IPS-15b (cell line): Measurements from ENCODE around the gene MACF1.

ENCODE experiments used
- H3K27me3 ChIP-seq: one replicate; pipeline ENCODE4 v1.6.1; 2013; ENCODE audit warnings: low read length; ENCODE audit not compliant: control insufficient read depth, insufficient read depth
- H3K36me3 ChIP-seq: one replicate; pipeline ENCODE4 v1.6.1; 2013; ENCODE audit warnings: low read length; ENCODE audit not compliant: control insufficient read depth, insufficient read depth
- H3K4me1 ChIP-seq: one replicate; pipeline ENCODE4 v1.6.1; 2013; ENCODE audit warnings: mild to moderate bottlenecking, low read length; ENCODE audit not compliant: control insufficient read depth, insufficient read depth
- H3K4me3 ChIP-seq: one replicate; pipeline ENCODE4 v1.5.1; 2013; ENCODE audit warnings: low read depth, low read length
- H3K9ac ChIP-seq: one replicate; pipeline ENCODE4 v1.6.1; 2013; ENCODE audit warnings: low read depth, mild to moderate bottlenecking, low read length
- H3K9me3 ChIP-seq: one replicate; pipeline ENCODE4 v1.6.1; 2013; ENCODE audit warnings: mild to moderate bottlenecking, low read length; ENCODE audit not compliant: control insufficient read depth, insufficient read depth

The MACF1 gene

GRCh38 chr1:39358491-39358890 is 154.0 kb downstream of the MACF1 start:
- no peaks in the 10 kb centered on the region for H3K4me1 ChIP-seq
- H3K9ac ChIP-seq = no peak overlapping the region
- H3K9me3 ChIP-seq = no peaks in the 10 kb centered on the region
- no peaks in the 10 kb centered on the region for H3K27me3 ChIP-seq
- H3K36me3 ChIP-seq = peaks cover 40% of the 10 kb centered on the region
- H3K4me3 ChIP-seq = no peak overlapping the region

GRCh38 chr1:39359028-39359570 is 154.6 kb downstream of the MACF1 start:
- Histone ChIP-seq H3K4me1 (no peaks in the 10 kb centered on the region), H3K27me3 (no peaks in the 10 kb centered on the region), H3K36me3 (peaks cover 34% of the 10 kb centered on the region), H3K4me3 (no peak overlapping the region), H3K9ac (no peak overlapping the region), H3K9me3 (no peaks in the 10 kb centered on the region)

GRCh38 chr1:39360731-39361130 is 156.2 kb downstream of the MACF1 start:
- Histone ChIP-seq H3K4me3 (no peak overlapping the region), H3K27me3 (no peaks in the 10 kb centered on the region), H3K36me3 (peaks cover 32% of the 10 kb centered on the region), H3K9me3 (no peaks in the 10 kb centered on the region), H3K4me1 (no peaks in the 10 kb centered on the region), H3K9ac (no peak overlapping the region)

- Histone ChIP-seq H3K36me3 (peaks cover 32% of the 10 kb centered on the region), H3K4me1 (no peaks in the 10 kb centered on the region), H3K4me3 (no peak overlapping the region), H3K9ac (no peak overlapping the region), H3K9me3 (no peaks in the 10 kb centered on the region), H3K27me3 (no peaks in the 10 kb centered on the region)
Measured at GRCh38 chr1:39361446-39361845, 157.0 kb downstream of the MACF1 start.

GRCh38 chr1:39363267-39363666 is 158.8 kb downstream of the MACF1 start:
- H3K9ac ChIP-seq = no peak overlapping the region
- no peaks in the 10 kb centered on the region for H3K27me3 ChIP-seq
- H3K4me3 ChIP-seq = no peak overlapping the region
- peaks cover 31% of the 10 kb centered on the region for H3K36me3 ChIP-seq
- H3K4me1 ChIP-seq = no peaks in the 10 kb centered on the region
- no peaks in the 10 kb centered on the region for H3K9me3 ChIP-seq

- Histone ChIP-seq H3K9me3 (no peaks in the 10 kb centered on the region), H3K36me3 (peaks cover 27% of the 10 kb centered on the region), H3K4me3 (no peak overlapping the region), H3K9ac (no peak overlapping the region), H3K27me3 (no peaks in the 10 kb centered on the region), H3K4me1 (no peaks in the 10 kb centered on the region)
Measured at GRCh38 chr1:39368045-39368444, 163.6 kb downstream of the MACF1 start.

GRCh38 chr1:39369565-39369964 is 165.1 kb downstream of the MACF1 start:
- Histone ChIP-seq H3K4me3 (no peak overlapping the region), H3K4me1 (no peaks in the 10 kb centered on the region), H3K36me3 (peaks cover 27% of the 10 kb centered on the region), H3K9ac (no peak overlapping the region), H3K27me3 (no peaks in the 10 kb centered on the region), H3K9me3 (no peaks in the 10 kb centered on the region)

- Histone ChIP-seq H3K4me3 (no peak overlapping the region), H3K36me3 (peaks cover 27% of the 10 kb centered on the region), H3K9me3 (no peaks in the 10 kb centered on the region), H3K27me3 (no peaks in the 10 kb centered on the region), H3K4me1 (no peaks in the 10 kb centered on the region), H3K9ac (no peak overlapping the region)
Measured at GRCh38 chr1:39370602-39371001, 166.1 kb downstream of the MACF1 start.

GRCh38 chr1:39372105-39372504 is 167.6 kb downstream of the MACF1 start:
- Histone ChIP-seq H3K4me1 (no peaks in the 10 kb centered on the region), H3K9me3 (no peaks in the 10 kb centered on the region), H3K27me3 (no peaks in the 10 kb centered on the region), H3K4me3 (no peak overlapping the region), H3K36me3 (peaks cover 25% of the 10 kb centered on the region), H3K9ac (no peak overlapping the region)

- Histone ChIP-seq H3K36me3 (peaks cover 6% of the 10 kb centered on the region), H3K4me3 (no peak overlapping the region), H3K9me3 (no peaks in the 10 kb centered on the region), H3K9ac (no peak overlapping the region), H3K27me3 (no peaks in the 10 kb centered on the region), H3K4me1 (no peaks in the 10 kb centered on the region)
Measured at GRCh38 chr1:39376656-39377055, 172.2 kb downstream of the MACF1 start.

GRCh38 chr1:39378377-39378776 is 173.9 kb downstream of the MACF1 start:
- no peak overlapping the region for H3K9ac ChIP-seq
- H3K36me3 ChIP-seq = no peaks in the 10 kb centered on the region
- H3K9me3 ChIP-seq = no peaks in the 10 kb centered on the region
- no peak overlapping the region for H3K4me3 ChIP-seq
- no peaks in the 10 kb centered on the region for H3K27me3 ChIP-seq
- no peaks in the 10 kb centered on the region for H3K4me1 ChIP-seq

- H3K27me3 ChIP-seq = no peaks in the 10 kb centered on the region
- no peak overlapping the region for H3K9ac ChIP-seq
- no peaks in the 10 kb centered on the region for H3K9me3 ChIP-seq
- H3K36me3 ChIP-seq = no peaks in the 10 kb centered on the region
- H3K4me1 ChIP-seq = no peaks in the 10 kb centered on the region
- no peak overlapping the region for H3K4me3 ChIP-seq
Measured at GRCh38 chr1:39379187-39379586, 174.7 kb downstream of the MACF1 start.
